HUDEP-2 (cell line): ENCODE results near the gene BSN.
"Not testable (repeated sequence)": the region's sequence is repeated elsewhere in the genome, so short reads cannot be mapped to it uniquely, and the experiment has no call there.

Experiments
- DNase-seq, 76 experiments: peaks; one replicate each; lab custom pipeline; 2025; ENCODE audit not compliant: unreplicated experiment in 76 of 76; lab: John Stamatoyannopoulos, UW

The BSN gene

GRCh38 chr3:49689046-49689907, 135.0 kb downstream of the BSN start, which contains the start of the genes MST1 and RNF123:
Gene MST1 (minus strand): TSS chr3:49689474. CDS start chr3:49688691, 783 bp downstream.
Gene RNF123 (plus strand): TSS chr3:49689557. CDS start chr3:49691166, 1,609 bp downstream.
- no peak for DNase-seq

- DNase-seq: not testable (repeated sequence)
These were observed 135.8 kb downstream of the BSN start for GRCh38 chr3:49689908-49690624.

DNA sequence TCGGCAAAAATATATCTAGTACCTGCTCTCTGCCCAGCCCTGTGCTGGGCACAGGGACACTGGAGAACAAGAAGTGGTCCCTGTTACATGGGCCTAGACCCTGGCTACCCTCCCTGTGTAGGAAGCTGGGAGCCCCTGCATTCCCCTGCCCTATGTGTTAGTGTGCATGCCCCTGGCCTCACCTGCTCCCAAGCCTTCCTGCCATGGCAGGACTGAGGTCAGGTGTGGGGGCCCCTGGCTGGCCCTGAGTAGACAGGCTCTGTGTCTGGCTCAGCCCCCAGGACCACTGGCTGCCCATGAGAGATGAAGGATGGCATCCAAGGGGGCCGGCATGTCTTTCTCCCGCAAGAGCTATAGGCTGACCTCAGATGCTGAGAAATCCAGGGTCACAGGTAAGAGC, 136.6 kb downstream of the BSN start:
- DNase-seq: not testable (repeated sequence)

DNA sequence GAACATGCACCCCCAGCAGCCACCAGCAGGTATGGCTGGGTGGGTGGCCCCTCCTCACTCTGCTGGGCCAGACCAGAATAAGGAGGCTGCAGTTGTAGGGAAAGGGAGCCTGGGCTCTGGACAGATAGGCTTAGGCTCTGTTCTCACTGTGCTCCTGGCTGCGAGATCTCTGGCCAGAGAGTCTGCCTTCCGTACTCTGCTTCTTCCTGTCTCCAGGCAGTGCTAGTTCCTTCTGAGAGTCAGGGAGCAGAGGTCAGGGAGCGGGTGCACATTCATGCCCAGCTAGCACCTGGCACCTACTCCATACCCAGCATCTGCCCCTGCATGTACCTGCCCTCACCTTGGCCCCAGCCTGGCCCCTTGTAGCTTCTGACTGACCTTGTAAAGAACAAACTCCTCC, 137.2 kb downstream of the BSN start:
- DNase-seq: not testable (repeated sequence)

- not testable (repeated sequence) for DNase-seq
These were observed 140.3 kb downstream of the BSN start for GRCh38 chr3:49694409-49695070.

GRCh38 chr3:49695350-49696015, 141.2 kb downstream of the BSN start:
- DNase-seq: not testable (repeated sequence)

DNA sequence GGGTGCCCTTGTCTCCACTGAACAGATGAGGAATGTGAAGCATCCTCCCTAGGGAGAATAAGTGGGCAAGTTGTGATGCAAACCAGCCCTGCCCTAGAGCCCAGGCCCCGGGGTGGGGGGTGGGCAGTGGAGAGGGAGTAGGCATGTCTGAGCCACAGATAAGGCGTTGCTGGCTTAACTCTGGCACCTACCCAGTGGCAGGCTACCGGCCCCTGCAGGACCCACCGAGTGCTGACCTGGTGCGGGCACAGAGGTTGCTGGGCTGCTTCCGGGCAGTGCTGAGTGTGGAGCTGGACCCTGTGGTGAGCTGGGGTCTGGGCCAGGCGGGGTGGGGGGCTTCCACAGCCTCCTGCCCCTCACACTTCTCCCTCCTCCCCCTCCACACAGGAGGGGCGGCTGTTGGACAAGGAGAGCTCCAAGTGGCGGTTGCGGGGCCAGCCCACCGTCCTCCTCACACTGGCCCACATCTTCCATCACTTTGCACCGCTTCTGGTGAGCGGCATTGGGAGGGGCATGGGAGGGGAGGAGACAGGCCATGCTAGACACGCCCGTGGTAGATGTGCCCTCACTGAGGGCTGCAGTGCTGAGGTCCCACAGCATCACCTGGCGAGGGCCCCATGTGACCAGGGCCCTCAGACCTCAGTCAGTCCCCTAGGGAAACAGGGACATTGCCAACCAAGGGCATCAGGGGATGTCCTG, 145.2 kb downstream of the BSN start:
- DNase-seq: peak in 53 of 76 experiments; percentile 1 to 71 (median 42)

DNA sequence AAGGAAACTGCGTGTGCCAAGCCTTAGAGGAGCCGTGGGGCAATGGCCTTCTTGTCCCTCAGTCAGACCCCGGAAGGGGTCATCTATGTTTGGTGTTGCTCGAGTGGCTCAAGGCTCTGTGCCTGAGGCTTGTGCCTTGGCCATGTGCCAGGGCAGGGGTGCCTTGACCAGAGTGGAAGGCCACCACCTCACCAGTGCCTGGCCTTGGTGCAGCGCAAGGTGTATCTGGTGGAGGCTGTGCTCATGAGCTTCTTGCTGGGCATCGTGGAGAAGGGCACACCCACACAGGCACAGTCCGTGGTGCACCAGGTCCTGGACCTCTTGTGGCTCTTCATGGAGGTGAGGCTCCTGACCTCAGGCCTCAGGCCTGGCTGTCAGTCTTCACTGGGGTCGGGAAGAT, 145.7 kb downstream of the BSN start:
- DNase-seq: no peak

DNA sequence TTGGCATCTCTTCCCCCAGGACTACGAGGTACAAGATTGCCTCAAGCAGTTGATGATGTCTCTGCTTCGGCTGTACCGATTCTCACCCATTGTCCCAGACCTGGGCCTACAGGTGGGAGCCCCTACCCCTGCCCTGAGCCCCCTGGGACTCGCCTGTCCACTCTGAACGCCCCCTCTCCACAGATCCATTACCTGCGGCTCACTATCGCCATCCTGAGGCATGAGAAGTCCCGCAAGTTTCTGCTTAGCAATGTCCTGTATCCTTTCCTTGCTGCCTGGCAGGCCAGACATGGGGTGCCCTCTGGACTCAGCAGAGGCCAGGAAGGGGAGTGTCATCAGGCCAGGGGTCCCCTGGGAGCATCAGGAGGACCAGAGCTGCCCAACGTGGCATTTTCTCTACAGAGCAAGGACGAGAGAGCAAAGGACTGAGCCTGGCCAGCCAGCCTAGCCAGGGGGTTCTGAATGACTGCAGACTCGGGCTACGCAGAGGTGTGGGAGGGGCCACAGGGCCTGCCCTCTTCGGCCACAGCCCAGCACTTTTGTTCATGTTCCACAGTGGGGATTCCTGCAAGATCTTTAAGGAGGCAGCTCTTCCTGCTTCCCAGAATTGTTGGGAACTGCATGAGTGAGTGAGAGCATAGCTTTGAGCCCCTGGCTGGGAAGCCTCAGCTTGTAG, 146.3 kb downstream of the BSN start:
- no peak for DNase-seq

- DNase-seq: peak in 3 of 76 experiments; percentile 9 to 15 (median 11)
These were observed 147.3 kb downstream of the BSN start for GRCh38 chr3:49701388-49702077.

DNA sequence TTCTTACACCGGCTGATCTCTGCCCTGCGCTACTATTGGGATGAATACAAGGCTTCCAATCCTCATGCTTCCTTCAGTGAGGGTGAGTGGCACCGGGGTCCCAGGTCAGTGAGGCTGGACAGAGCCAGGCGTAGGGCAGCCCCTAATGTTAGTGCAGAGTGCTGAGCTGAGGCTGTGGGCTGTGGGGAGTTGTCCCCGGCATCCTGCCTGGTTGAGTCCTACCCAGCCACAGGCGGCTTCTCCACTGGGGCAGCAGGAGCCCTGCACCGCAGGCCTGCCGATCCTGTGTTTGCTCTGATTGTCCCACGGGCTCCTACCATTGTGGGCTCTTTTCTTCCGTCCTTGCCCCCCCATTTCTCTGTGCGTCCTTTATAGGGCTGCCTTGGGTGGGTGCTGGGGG, 148.4 kb downstream of the BSN start:
- no peak for DNase-seq

DNA sequence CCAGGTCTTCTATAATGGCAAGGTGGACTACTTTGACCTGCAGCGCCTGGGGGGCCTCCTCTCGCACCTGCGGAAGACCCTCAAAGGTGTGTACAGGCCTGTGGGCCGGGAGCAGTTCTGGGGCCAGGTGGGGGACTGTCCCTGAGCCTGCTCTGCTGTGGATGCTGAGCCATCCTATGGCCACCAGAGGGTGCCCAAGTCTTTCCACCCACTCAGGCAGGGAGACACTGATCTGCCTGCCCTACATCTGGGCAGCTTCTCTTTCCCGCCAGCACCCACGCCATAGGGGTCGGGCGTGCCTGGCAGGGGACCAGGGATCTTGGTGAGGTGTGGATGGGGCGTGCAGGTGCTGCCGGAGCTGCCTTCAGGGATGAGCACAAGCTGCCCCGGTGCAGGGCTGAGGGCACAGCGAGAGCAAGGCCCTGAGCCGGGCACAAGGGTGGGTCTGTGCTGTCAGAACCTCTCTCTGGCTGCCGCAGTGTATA, 149.2 kb downstream of the BSN start:
- peak in 60 of 76 experiments; percentile 9 to 69 (median 45) for DNase-seq

DNA sequence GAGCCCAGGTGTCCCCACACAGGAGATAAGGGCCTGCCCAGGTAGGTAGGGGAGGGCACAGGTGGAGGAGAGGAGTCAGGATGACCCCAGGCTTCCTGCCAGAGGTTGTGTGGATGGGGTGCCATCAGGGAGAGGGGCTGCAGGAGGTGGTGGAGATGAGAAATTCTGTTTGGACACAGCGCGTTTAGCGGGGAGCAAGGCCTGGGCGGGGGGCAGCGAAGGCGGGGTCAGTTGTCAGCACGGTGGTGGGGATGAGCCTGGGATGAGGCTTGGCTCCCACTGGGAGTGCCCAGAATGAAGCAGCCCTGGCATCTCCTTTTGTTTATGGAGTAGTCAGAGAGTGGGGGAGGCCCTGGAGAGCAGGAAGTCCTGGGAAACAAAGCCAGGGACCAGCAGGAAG, 149.7 kb downstream of the BSN start:
- no peak for DNase-seq

DNA sequence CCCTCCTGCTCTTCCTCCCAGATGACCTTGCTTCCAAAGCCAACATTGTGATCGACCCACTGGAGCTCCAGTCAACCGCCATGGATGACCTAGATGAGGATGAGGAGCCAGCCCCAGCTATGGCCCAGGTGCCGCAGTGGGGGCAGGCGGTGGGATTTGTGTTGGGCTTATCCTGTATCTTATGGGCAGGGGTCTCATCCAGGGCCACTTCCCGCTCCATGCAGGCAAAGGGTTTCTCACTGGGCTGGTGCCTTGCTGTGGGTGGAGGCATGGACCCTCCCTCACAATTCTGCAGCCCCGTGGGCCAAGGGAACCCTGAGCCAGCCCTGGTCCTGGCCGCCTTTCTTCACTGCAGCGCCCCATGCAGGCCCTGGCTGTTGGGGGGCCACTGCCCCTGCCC, 150.4 kb downstream of the BSN start:
- DNase-seq: no peak

DNA sequence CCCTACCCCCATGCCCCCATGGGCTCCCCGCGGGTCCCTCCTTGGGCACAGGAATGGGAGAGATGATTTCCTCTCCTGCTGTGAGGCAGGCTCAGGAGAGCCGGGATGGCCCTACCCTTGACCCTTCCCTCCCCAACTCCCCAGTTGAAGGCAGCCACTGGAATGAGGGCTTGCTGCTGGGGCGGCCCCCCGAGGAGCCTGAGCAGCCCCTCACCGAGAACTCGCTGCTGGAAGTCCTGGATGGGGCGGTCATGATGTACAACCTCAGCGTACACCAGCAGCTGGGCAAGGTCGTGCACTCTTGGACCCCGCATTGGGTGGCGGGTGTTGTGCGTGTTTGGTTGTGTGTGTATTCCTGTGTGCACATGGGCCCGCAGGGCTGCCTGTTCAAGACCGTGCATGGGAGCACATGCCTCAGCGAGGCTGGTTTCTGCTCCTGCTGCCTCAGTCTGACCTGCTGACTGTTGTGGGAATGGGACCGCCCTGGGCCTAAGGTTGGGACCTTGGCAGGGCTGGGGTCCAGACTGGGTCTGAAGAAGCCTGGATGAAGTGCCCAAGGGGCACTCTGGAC, 151.2 kb downstream of the BSN start:
- DNase-seq: no peak

DNA sequence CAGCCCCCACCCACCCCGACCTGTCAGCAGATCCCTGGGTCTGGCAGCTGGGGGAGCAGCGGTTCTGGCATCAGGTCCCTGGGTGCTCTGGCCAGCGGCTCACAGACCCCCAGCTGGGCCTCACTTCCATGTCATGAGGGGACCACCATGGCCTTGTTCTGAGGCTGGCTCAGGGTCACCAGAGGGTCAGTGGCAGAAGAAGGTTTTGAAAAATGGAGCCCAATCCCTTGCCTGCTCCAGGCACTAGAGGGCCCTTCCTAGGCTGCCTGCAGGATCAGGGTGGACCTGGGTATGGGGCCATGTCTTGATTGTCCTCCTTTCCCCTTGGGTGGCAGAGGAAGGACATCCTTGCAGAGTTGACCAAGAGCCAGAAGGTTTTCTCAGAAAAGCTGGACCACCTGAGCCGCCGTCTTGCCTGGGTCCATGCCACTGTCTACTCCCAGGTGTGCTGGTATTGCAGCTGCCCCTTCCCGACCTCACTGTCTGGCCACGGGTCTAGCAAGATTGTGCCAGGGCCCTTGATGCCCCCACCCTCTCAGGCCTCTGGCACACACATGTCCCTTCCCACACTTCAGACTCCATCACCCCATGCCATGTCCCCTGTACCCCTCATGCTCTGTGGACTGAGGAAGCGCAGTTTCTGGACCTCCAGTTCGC, 152.3 kb downstream of the BSN start:
- DNase-seq: no peak

DNA sequence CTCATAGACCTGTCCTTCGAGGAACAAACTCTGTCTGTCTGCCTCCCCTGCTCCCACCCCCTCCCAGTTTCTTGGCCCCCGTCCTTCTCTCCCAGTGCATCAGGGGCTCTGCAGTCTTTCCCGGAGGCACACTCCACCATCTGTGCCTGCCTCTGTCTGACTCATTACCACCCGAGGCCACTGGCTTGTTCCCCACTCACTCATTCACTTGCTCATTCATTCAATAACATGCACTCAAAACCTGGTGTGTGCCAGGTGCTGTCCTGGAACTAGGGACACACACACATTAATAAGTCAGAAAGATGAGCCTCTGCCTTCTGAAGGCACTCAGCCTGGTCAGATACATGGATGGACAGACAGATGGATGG, 152.8 kb downstream of the BSN start:
- no peak for DNase-seq

DNA sequence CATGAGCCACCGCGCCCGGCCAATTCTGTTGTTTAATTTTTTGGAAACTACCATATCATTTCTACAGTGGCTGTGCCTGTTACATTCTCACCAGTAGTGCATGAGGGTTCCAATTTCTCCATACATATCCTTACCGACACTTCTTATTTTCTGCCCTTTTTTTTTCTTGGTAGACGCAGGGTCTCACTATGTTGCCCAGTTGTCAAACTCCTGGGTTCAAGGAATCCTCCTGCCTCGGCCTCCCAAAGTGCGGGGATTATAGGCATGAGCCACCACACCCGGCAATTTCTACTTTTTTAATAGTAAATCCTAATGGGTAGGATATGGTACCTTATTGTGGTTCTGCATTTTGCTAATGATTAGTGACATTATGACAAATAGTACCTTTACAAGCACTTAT, 155.6 kb downstream of the BSN start:
- no peak for DNase-seq
